DMS 273 (cell line): ENCODE results near the gene NDFIP2.
"Not testable (repeated sequence)": the region's sequence is repeated elsewhere in the genome, so short reads cannot be mapped to it uniquely, and the experiment has no call there.

Source experiments
- DNase-seq: peaks from one replicate; lab custom pipeline; 2025; ENCODE audit not compliant: unreplicated experiment; lab: John Stamatoyannopoulos, UW

The NDFIP2 gene

GRCh38 chr13:79585033-79585432 is 104.1 kb downstream of the NDFIP2 start:
- DNase-seq: no peak

GRCh38 chr13:79589603-79590393 is 108.8 kb downstream of the NDFIP2 start:
- DNase-seq: no peak

GRCh38 chr13:79590394-79590676 is 109.4 kb downstream of the NDFIP2 start:
- no peak for DNase-seq

GRCh38 chr13:79591493-79591892 is 110.5 kb downstream of the NDFIP2 start:
- DNase-seq: no peak

GRCh38 chr13:79593121-79593520 is 112.2 kb downstream of the NDFIP2 start:
- peak; percentile 4 for DNase-seq

- DNase-seq: peak; percentile 52
These were observed 112.8 kb downstream of the NDFIP2 start for GRCh38 chr13:79593641-79594275.

GRCh38 chr13:79600146-79600545 is 119.2 kb downstream of the NDFIP2 start:
- not testable (repeated sequence) for DNase-seq

GRCh38 chr13:79602936-79603335 is 122.0 kb downstream of the NDFIP2 start:
- no peak for DNase-seq

- DNase-seq: no peak
These were observed 123.8 kb downstream of the NDFIP2 start for GRCh38 chr13:79604752-79605151.
